Activated T-cell treated with anti-CD3 and anti-CD28 coated beads, Interleukin-2, amount 50 U/mL, for 1 hour (primary cell): ENCODE results near the gene RIPK3.
"Not testable (repeated sequence)": the region's sequence is repeated elsewhere in the genome, so short reads cannot be mapped to it uniquely, and the experiment has no call there.

Source experiments
- DNase-seq: peaks from one replicate; pipeline ENCODE4 v3.0.0-alpha.2; 2020

RIPK3 gene

DNA sequence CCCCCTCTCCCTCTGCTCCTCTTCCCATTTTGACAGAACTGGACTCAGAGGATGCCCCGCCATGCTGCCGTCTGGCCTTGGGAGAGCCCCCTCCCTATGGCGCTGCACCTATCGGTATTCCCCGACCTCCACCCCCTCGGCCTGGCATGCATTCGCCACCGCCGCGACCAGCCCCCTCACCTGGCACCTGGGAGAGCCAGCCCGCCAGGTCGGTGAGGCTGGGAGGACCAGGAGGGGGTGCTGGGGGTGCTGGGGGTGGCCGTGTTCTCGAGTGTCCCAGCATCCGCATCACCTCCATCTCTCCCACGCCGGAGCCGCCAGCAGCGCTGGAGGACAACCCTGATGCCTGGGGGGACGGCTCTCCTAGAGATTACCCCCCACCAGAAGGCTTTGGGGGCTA lies 29.7 kb upstream of the RIPK3 start:
- no peak for DNase-seq

DNA sequence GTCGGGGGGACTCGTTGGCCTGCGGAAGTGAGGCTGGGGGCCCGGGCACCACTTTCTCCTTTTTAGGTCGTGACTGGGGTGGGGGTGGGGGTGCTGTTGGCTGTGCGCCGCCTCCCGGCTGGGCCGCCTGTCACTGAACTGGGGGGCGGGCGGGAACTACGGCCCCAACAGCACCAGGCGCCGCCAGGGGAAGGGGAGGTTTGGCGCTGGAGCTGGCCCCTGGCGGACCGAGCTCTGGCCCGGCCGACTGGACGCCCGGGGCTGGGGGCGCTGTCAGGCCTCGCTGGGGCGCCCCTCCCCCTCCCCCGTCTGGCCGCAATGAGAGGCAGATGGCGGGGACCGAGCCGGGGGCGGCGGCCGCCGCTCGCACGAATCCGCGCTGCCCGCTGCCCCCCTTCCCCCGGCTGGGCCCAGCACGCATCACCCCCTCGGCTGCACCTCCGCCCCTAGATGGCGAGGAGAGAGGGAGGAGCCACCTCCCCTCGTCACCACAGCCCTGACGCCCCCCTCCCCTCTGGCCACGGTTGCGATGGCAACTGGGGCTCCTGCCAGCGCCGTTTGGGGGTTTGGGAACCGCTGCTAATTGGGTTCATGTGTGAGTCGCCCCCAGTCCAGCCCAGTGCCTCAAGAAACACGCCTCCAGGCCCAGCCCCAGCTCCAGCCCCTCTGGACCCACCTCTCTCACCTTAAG lies 28.9 kb upstream of the RIPK3 start:
- peak; percentile 36 for DNase-seq

DNA sequence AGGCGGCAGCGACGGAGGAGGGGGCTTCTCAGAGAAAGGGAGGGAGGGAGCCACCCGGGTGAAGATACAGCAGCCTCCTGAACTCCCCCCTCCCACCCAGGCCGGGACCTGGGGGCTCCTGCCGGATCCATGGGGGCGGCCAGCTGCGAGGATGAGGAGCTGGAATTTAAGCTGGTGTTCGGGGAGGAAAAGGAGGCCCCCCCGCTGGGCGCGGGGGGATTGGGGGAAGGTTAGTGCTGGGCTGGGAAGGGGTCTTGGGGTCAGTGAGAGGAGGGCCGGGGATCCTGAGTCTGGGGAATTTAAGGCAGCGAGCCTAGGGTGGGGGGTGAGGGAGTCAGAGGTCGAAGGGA lies 28.4 kb upstream of the RIPK3 start:
- DNase-seq = no peak

DNA sequence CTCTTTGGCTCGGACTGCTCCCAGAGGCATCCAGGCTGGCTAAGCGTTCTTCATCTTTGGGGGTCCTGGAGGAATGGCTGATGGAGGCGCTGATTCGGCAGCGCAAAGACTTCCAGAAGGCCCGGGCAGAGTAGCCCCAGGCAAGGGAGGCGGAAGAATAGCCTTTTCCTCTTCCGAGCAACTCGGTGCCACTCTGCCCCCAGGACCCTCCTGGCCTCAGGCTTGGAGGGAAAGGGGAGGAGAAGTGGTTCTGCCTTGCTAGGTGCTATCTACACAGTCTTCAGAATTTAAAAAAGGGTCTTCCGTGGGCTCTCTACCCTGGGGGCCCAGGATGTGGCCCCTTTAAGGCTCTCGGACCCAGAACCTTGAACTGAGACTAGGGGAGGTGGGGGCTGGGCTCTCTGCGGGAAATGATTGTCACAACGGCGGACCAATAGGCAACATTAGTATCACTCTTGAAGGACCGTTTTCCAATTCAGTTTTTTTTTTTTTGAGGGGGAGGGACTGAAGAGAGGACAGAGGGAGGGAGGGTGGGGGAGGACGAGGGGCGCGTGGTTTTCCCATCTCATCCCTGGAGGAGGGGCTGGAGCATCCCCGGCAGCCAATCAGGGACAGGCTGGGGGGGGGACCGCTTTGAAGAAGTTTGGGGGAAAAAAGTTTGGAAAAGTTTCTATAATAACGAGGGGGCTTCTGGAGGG lies 27.9 kb upstream of the RIPK3 start, which contains the start of gene NFATC4:
NFATC4 (plus strand) TSS at position 671 of the 698 bp plus-strand sequence. CDS start 157 bp downstream, outside the sequence.
- DNase-seq = peak; percentile 23

DNA sequence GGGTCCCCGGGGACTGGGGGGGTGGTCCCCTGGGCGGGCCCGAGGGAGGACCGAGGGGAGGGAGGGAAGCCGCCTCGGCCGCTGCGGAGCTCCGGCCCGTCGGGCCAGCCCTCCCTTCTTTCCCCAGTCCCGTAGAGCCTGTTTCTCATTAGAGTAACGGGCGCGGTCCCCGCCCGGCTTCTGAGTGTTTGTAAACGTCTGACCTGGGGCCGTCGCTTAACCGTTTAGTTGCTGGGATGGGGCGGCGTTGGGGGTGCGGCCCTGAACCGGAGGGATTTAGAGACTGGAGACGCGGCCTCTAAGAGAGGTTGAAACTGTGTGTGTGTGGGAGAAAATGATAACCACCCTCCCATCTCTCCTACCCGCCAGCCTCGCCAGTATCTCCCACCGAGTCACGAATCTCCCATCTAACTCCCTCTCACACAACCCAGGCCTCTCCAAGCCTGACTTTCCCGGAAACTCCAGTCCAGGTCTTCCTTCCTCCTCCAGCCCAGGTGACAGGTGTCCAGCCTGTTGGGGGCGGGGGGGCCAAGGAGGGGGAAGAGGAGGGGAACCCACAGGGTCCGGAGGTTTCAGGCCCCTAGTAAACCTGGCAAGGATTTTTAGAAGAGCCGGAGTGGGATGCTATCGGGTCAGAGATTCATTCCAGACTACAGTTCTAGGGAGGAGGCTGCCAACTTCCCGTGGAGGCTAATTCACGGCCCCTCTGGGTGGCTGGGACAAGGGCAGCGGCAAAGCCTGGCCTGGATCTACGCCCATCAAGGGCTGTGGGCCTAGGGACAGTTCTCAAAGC lies 27.1 kb upstream of the RIPK3 start:
- DNase-seq = peak; percentile 51

DNA sequence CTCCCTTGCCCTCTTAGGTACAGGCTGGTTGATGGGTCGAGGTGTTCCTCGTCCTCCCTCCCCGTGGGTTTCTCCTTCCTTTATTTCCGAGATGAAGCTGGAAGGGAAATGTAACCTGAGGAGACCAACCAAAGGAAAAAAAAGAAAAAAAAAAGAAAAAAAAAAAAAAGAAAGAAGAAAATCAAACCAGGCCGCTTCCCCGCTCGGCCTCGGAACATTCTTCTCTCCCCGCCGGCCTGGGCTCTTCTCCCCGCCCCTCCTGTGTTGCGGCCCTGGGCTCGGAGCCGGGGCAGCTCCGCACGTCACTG lies 26.6 kb upstream of the RIPK3 start:
- no peak for DNase-seq

DNA sequence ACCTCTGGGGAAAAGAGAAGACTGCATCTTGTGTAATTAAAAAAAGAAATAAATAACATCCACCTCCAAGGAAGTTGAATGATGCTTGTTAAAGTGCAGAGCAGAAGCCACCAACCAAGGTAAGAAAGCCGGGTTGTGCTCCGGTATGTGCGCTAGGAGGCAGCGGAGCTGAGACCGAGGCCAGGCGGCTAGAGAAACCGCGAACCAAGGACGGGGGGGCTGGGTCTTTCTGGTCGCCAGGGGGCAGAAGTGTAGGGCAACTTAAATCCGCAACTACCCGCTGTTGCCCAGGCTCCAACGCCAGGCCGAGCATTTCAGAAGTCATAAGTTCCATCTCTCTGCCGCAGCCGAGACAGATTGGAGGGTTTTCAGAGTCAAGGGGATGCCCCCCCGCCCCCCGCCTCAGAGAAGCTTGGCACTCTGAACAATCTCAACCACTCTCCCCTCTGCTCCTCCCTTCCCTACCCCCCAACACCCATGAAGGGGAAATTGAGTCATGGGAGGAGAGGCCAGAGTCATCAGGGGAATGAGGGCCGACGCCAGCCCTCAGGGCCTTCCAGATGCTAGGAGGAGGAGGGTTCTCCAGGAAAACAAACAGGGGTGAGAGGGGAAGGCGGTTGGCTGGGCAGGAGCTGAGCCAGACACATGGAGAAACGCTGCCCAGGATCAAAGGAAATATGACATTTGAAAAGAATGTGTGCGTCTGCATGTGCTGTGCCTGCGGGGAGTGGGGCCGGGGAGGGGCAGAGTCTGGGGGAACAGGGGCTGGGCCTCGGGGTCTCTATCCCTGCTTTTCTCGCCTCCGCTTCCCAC lies 26.0 kb upstream of the RIPK3 start:
- DNase-seq = peak; percentile 64

DNA sequence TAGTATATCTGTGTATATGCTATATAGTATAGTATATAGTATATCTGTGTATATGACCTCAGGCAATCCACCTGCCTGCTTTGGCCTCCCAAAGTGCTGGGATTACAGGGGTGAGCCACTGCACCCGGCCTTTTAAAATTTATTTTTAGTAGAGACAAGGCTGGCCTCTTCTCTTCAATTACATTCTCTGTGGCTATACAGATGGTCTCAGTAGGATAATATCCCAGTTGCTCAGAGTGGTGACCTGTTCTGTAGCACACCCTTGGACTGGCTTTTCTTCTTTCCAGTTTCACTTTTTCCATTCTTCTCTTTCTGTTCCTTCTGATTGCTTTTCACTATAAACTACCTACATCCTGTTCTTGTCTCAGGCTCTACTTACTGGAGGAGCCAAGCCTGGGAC lies 25.1 kb upstream of the RIPK3 start:
- no peak for DNase-seq

DNA sequence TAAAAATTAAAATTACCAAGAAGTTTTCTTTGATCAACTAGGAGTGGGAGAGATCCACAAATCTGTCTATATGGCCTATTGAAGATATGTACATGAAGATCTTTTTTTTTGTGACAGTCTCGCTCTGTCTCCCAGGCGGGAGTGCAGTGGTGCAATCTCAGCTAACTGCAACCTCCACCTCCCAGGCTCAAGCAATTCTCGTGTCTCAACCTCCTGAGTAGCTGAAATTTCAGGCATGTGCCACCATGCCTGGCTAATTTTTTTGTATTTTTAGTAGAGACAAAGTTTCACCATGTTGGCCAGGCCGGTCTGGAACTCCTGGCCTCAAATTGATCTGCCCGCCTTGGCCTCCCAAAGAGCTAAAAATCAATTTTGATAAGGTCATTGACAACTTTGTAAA lies 23.6 kb upstream of the RIPK3 start:
- DNase-seq = no peak

DNA sequence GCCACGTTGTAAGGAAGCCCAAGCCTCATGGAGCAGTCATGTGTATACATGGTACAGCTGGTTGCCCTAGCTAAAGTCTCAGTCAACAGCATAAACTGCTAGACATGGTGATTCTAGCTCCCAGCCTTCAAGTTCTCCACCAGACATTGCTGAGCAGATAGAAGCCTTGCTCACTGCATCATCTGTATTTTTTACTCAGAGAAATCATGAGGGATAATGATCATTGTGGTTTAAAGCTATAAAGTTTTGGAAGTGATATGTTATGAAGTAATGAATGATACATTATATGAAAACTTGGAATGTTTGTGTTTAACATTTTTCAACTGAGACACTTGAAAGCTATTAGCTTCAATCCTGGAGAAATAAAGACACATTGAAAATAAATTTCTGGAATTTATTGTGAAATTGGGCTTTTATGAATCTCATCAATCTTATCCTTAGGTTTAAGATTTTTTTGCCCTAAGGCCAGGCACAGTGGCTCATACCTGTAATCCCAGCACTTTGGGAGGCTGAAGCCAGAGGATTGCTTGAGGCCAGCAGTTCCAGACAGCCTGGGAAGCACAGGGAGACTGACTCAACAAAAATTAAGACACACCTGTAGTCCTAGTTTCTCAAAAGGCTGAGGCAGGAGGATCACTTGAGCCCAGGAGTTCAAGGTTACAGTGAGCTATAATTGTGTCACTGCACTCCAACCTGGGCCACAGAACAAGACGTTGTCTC lies 22.6 kb upstream of the RIPK3 start:
- DNase-seq = no peak

DNA sequence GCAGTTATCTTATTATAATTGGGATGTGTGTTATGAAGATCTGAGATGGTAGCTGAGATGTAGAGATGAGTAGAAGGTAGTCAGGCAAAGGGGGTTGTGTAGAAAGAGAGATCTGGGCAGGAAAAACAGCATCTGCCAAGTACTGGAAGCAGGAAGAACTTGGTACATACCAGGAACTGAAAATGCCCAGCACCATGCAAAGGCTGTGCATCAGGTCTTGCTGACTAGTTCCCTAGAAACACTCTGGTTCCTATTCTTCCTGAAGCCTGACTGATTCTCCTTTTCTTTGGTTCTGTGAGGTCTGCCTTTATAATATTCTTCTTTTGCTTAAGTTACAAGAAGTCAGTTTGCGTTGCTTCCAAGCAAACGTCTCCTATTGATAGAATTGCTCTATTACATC lies 21.5 kb upstream of the RIPK3 start:
- DNase-seq = no peak

DNA sequence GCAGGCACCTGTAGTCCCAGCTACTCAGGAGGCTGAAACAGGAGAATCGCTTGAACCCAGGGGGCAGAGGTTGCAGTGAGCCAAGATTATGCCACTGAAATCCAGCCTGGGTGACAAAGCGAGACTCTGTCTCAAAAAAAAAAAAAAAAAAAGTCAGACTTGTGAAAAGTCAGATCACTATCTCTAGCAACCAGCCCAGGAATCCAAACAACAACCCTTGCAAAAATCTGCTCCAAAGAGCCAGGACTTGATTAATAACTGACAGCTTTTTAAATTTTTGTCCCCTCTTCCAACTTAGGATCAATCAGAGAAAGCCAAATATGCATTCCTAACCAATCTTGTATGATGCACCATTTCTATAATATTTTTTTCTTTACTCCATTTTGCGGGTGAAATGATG lies 20.5 kb upstream of the RIPK3 start:
- no peak for DNase-seq

DNA sequence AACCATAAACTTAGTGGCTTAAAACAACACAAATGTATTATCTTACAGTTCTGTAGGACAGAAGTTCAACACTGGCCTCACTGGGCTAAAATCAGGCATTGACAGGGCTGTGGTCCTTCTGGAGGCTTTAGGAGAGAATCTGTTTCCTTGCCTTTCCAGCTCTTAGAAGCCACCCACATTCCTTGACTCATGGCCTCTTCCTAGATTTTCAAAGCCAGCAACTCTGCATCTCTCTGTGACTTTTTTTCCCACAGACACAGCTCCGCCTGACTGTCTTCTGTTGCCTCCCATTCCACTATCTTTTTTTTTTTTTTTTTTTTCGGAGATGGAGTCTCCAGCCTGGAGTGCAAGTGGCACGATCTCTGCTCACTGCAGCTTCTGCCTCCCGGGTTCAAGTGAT lies 16.4 kb upstream of the RIPK3 start:
- DNase-seq = no peak

DNA sequence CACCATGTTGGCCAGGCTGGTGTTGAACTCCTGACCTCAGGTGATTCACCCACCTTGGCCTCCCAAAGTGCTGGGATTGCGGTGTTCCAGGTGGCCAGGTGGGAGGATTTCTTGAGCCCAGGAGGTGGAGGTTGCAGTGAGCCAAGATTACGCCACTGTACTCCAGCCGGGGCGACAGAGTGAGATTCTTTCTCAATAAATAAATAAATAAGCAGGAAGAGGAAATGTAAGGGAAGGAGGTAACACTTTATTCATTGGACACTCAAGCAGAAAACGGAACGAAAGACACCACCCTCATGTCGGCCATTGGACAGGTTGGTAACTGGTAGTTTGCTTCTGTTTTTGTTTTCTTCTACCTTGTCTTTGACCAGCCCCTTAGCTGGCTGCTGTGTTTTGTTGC lies 15.2 kb upstream of the RIPK3 start:
- DNase-seq = no peak

DNA sequence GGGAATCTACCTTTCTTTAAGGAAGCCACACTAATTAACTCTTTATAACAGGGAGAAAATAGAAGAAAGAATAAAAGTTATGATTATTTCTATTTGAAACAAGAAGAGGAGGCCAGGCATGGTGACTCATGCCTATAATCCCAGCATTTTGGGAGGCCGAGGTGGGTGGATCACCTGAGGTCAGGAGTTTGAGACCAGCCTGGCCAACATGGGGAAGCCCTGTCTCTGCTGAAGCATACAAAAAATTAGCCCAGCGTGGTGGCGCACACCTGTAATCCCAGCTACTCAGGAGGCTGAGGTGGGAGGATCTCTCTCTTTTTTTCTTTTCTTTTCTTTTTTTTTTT lies 14.7 kb upstream of the RIPK3 start:
- not testable (repeated sequence) for DNase-seq

DNA sequence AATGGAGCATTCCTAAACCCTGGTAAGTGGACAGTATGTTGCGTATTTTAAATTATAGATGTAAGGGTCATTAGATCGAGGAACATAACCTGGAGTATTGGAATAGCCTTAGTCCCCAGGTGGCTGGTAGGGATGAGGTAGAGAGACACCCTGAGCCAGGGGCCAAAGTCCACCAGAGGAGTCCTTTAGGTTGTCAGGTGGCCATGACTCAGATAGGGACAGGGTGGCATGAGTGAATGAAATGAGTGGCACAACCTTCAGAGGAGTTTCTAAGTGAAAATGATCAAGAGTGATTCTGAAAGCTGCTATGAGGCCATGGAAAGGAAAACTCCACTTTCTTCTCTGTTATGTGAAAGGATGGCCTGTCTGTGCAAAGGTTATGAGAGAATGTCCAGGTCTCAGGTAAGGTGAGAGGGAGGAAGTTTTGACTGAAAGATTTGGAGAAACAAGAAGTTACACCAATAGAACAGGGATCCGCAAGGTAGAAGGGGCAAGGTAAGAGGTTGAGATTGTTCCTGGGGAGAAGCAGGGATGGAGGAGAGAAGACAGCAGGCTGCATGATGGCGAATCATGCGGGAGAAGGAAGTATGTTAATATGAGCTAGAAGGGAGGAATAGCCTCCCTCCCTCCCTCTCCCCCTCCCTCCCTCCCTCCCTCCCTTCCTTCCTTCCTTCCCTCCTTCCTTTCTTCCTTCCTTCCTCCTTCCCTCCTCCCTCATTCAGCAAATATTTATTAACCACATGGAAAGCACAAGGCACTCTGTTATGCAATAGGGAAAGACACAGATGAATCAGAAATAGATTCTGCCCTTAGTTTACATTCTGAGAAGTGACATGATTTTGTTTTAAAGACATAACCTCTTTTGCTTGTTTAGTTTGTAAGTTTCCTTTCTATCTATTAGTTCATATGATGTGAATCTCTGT lies 14.0 kb upstream of the RIPK3 start:
- no peak for DNase-seq

DNA sequence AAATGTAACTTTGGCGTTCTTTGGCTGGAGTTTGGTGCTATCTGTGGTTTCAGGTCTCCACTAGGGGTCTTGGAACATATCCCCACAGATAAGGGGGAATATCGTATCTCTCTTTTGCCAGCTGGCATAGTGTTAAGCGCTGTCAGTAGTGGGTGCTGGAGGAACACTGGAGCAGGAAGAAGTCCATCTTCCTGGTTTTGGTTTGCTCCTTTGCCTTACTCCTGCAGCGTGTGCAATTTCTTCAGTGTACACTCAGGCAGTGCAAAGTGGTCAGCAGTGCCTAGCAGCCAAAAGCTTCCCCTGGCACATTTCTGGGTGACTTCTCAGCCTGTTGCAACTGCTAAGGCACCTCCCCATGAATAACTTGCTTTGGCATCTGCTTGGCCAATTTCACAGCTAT lies 11.7 kb upstream of the RIPK3 start:
- DNase-seq = no peak

DNA sequence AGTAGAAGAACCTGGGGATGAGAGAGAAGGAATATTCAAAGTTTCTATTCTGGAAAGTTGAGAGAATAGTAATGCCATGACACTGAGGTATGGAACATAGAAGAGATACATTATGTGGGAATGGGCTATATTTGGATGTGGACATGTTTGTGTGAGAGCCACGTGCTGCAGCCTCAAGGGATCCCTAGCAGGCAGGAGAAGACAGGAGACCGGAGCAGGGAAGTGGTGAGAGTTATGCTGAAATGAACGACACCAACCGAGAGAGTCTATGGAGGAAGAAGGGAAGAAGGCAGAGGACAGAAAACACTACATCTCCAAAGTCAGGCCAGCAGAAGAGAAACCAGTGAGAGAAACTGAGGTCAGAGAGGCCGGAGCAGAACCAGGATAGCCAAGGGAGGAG lies 10.0 kb upstream of the RIPK3 start:
- DNase-seq = no peak

DNA sequence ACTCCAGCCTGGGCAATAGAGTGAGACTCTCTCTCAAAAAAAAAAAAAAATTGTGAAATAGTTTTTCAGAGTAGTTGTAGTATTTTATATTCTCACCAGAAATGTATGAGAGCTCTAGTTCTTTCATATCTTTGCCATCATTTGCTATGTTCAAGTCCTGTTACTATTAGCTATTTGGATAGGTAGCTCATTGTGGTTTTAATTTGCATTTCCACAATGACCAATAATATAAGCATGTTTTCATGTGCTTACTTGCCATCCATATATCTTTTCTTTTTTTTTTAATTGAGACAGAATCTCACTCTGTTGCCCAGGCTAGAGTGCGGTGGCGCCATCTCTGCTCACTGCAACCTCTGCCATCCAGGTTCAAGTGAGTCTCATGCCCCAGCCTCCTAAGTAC lies 8.4 kb upstream of the RIPK3 start:
- DNase-seq = no peak

DNA sequence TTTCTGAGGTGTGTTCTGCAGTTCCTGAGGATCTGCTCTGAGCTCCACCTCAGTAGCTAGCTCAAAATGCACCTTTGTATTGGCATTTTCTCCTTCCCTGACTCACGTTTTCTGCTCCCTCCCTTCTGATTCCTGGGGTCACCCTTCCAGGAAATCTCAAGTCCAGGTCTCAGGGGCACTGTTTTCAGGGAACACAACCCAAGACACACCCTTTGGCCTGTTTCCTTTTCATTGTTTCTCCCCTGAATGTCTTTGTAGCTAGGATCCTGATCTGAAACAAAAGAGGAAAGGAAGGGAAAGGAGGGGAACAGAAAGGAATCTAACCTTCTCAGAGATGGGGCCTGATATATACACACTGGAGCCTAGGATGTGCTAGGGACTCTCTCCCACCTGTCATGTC lies 7.3 kb upstream of the RIPK3 start:
- no peak for DNase-seq

DNA sequence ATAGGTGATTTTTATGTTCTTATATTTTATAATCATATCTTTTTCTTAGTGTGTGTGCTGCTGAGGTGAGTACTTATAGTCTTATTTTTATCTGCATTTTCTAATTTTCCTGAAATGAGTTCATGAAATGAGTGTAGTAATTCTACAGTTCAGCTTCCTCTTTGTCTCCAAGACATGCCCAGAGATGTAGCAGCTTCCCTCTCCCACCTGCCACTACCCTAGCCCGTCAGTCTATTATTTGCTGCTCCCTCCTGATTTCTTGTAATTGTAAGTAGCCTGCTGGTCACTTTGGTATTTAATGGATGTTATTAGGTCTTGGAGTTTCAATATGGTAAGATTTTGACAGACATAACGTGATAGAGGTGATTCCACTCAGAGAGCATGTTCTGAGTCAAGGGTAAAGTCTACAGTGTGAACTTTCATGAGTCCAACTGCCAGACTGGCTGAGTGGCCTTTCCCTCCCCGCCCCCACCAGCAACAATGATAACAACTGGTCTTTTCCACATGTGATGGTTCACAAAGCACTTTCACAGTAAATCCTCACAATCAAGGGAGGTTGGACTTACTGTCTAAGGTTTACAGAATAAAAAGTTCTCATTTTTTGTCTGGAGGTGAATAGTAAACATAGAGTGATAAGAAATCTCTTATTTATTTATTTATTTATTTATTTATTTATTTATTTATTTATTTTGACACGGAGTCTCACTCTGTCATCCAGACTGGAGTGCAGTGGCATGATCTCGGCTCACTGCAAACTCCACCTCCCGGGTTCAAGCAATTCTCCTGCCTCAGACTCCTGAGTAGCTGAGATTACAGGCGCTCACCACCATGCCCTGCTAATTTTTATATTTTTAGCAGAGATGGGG lies 4.2 kb upstream of the RIPK3 start:
- no peak for DNase-seq
